8988T (cell line): ENCODE data around the gene CSRNP3.

Experiments
- DNase-seq: peaks from one replicate; pipeline ENCODE4 v3.0.0; 2011

Gene CSRNP3

GRCh38 chr2:165593081-165593480 lies 123.6 kb downstream of the CSRNP3 start:
- DNase-seq, result no peak

- DNase-seq, result no peak
Measured at GRCh38 chr2:165594231-165594934, 124.9 kb downstream of the CSRNP3 start.

- DNase-seq, result no peak
Measured at GRCh38 chr2:165594935-165595255, 125.4 kb downstream of the CSRNP3 start.

- DNase-seq, result no peak
Measured at GRCh38 chr2:165596788-165597187, 127.3 kb downstream of the CSRNP3 start.

GRCh38 chr2:165601065-165601830 lies 131.8 kb downstream of the CSRNP3 start:
- DNase-seq, result no peak

GRCh38 chr2:165601928-165602521 lies 132.5 kb downstream of the CSRNP3 start:
- no peak for DNase-seq

GRCh38 chr2:165609672-165610071 lies 140.2 kb downstream of the CSRNP3 start:
- no peak for DNase-seq

GRCh38 chr2:165610591-165611029 lies 141.1 kb downstream of the CSRNP3 start:
- DNase-seq, result no peak

GRCh38 chr2:165617741-165618481 lies 148.4 kb downstream of the CSRNP3 start:
- DNase-seq, result no peak

- no peak for DNase-seq
Measured at GRCh38 chr2:165618806-165619205, 149.3 kb downstream of the CSRNP3 start.

- no peak for DNase-seq
Measured at GRCh38 chr2:165621086-165621560, 151.6 kb downstream of the CSRNP3 start.

GRCh38 chr2:165623161-165623560 lies 153.7 kb downstream of the CSRNP3 start:
- DNase-seq, result no peak

- no peak for DNase-seq
Measured at GRCh38 chr2:165623783-165624469, 154.4 kb downstream of the CSRNP3 start.

GRCh38 chr2:165624470-165624800 lies 154.9 kb downstream of the CSRNP3 start:
- no peak for DNase-seq

GRCh38 chr2:165627470-165627869 lies 158.0 kb downstream of the CSRNP3 start:
- no peak for DNase-seq

GRCh38 chr2:165629776-165630175 lies 160.3 kb downstream of the CSRNP3 start:
- no peak for DNase-seq

GRCh38 chr2:165630236-165630635 lies 160.7 kb downstream of the CSRNP3 start:
- no peak for DNase-seq

- no peak for DNase-seq
Measured at GRCh38 chr2:165631089-165631488, 161.6 kb downstream of the CSRNP3 start.

- no peak for DNase-seq
Measured at GRCh38 chr2:165632594-165632993, 163.1 kb downstream of the CSRNP3 start.

- no peak for DNase-seq
Measured at GRCh38 chr2:165633431-165633830, 163.9 kb downstream of the CSRNP3 start.

GRCh38 chr2:165634282-165634681 lies 164.8 kb downstream of the CSRNP3 start:
- DNase-seq, result no peak

- DNase-seq, result no peak
Measured at GRCh38 chr2:165634855-165635254, 165.4 kb downstream of the CSRNP3 start.

- DNase-seq, result no peak
Measured at GRCh38 chr2:165635532-165635931, 166.0 kb downstream of the CSRNP3 start.
